Measurements from ENCODE around the gene OXNAD1. TPM values are rescaled to one million over a fixed set of nuclear protein-coding genes. Genes with fewer than 3 reads are reported as not detected.

OXNAD1 gene
- total and polyA plus RNA-seq, 2 experiments from 2014 or later, result 14.4 to 21.1 TPM

DNA sequence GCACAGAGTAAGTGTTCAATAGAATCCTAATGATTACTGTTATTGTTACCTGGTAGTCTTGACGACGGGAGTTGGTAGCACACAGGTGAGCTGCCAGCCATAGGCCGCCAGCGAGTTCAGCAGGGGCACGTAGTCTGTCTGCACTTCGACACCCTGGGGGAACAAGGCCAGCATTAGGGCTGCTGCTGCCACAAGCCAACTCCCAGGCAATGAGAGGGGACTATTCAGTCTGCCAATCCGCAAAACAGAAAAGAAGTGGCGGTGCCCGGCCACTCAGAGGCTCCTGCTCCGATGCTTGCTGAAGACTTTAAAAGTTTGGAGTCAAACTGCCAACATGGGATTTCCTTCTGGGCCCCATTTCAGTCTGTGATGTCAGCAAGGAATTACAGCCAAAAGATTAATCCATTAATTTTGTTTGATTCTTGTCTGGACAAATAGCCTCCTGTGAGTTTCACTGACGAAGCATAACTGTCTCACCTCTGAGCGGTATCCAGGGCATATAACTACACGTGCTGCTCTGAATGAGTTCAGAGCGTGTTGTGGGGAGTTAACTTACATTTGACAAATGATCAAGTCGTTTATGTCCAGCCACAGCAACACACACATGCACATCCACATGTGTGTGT, 61.8 kb downstream of the OXNAD1 start:
- H3K9me2 ChIP-seq (replicated peaks; ENCODE audit: insufficient read depth), result no peaks in the 10 kb centered on the region
- H4K20me1 ChIP-seq (ENCODE audit: insufficient read depth, poor library complexity, severe bottlenecking), result no peaks in the 10 kb centered on the region
- TF ChIP-seq, protein P1, sequence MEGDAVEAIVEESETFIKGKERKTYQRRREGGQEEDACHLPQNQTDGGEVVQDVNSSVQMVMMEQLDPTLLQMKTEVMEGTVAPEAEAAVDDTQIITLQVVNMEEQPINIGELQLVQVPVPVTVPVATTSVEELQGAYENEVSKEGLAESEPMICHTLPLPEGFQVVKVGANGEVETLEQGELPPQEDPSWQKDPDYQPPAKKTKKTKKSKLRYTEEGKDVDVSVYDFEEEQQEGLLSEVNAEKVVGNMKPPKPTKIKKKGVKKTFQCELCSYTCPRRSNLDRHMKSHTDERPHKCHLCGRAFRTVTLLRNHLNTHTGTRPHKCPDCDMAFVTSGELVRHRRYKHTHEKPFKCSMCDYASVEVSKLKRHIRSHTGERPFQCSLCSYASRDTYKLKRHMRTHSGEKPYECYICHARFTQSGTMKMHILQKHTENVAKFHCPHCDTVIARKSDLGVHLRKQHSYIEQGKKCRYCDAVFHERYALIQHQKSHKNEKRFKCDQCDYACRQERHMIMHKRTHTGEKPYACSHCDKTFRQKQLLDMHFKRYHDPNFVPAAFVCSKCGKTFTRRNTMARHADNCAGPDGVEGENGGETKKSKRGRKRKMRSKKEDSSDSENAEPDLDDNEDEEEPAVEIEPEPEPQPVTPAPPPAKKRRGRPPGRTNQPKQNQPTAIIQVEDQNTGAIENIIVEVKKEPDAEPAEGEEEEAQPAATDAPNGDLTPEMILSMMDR (IDR thresholded peaks at IDR 0.05; ENCODE audit: poor library complexity), result no peak
- TF ChIP-seq EZH2 (IDR thresholded peaks at IDR 0.05; ENCODE audit: borderline replicate concordance) (no peak), EZH2phosphoT487 (IDR thresholded peaks at IDR 0.05; ENCODE audit: low read depth, severe bottlenecking, unreplicated experiment) (no peak)
- WGBS (ENCODE audit: low lambda C conversion rate, missing lambda C conversion rate), result 96% methylated on average over 15 of the region's 15 CpGs
- H3K9me3 ChIP-seq (ENCODE audit: low read depth), result peaks cover 5% of the 10 kb centered on the region
- no peaks in the 10 kb centered on the region for H3K4me1 ChIP-seq (ENCODE audit: insufficient read depth)
- no peaks in the 10 kb centered on the region for H3K79me2 ChIP-seq
- DNase-seq (ENCODE audit: low spot score), result no peak
- H3K27ac ChIP-seq, result no peak overlapping the region
- no peak overlapping the region for H2AFZ ChIP-seq
- H3K4me2 ChIP-seq, result no peak overlapping the region
- no peaks in the 10 kb centered on the region for H3K27me3 ChIP-seq
- H3K4me3 ChIP-seq, result no peak overlapping the region
- H3K36me3 ChIP-seq (replicated peaks; ENCODE audit: insufficient read depth, low read depth), result no peaks in the 10 kb centered on the region

DNA sequence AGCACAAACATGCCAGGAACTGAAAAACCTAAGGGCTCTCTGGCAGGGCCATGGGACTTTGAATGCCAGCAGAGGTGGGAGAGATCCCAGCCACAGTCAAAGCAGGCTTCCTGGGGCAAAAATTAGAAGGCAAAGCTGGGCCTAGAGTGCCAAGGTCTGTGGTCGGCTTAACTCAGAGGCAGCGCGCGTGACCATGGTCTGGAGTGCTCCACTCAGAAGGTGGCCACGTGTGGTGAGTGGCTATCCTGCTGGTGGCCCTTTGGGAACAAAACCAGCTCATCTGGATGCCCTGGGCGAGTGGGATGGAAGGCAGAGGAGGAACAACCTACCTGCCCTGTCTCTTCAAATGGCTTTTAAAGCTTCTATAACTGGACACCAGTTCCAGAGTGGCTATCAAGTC, 63.1 kb downstream of the OXNAD1 start:
- 100% methylated on average over 6 of the region's 6 CpGs for WGBS (ENCODE audit: low lambda C conversion rate, missing lambda C conversion rate)
- Histone ChIP-seq H3K9me3 (ENCODE audit: low read depth) (peaks cover 6% of the 10 kb centered on the region), H3K4me3 (no peak overlapping the region), H3K79me2 (no peaks in the 10 kb centered on the region), H3K27me3 (no peaks in the 10 kb centered on the region), H3K4me1 (ENCODE audit: insufficient read depth) (no peaks in the 10 kb centered on the region), H4K20me1 (ENCODE audit: insufficient read depth, poor library complexity, severe bottlenecking) (no peaks in the 10 kb centered on the region), H3K36me3 (replicated peaks; ENCODE audit: insufficient read depth, low read depth) (no peaks in the 10 kb centered on the region), H3K4me2 (no peak overlapping the region), H3K27ac (no peak overlapping the region), H3K9me2 (replicated peaks; ENCODE audit: insufficient read depth) (no peaks in the 10 kb centered on the region), H2AFZ (no peak overlapping the region)
- no peak for DNase-seq (ENCODE audit: low spot score)
- TF ChIP-seq EZH2phosphoT487 (IDR thresholded peaks at IDR 0.05; ENCODE audit: low read depth, severe bottlenecking, unreplicated experiment) (no peak), EZH2 (IDR thresholded peaks at IDR 0.05; ENCODE audit: borderline replicate concordance) (no peak)
- TF ChIP-seq, protein P1 (IDR thresholded peaks at IDR 0.05; ENCODE audit: poor library complexity), result no peak

DNA sequence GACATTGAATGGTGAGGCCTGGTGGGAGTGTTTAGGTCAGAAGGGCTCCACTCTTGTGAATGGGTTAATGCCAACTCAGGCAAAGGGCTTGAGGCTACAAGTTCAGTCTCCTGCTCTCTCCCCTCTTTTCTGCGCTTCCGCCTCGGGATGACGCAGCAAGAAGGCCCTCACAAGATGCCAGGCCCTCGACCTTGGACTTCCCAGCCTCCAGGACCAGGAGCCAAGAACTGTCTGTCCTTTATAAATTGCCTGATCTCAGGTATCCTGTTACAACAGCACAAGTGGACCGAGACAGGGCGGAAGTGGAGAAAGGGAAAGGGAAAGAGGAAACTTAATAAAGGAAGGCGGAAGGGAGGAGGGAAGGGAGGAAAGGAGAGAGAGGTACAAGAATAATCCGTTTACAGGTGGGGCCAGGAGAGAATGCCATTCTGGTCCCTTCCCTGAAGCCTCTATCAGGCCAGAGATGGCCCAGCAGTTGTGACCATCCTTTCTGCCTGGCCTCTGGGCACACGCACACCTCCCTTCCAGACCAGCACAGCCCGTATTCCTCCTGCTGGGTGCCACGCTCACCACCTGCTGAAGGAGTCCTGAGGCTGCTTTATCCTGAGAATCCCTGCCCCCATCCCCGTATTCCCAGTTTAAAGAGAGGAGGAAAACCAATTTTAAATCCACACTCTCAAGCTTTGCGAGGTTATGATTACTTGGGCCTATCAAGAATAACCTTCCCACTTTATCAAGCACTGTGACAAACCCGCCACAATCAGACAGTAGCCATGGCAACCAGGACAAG, 64.2 kb downstream of the OXNAD1 start:
- Histone ChIP-seq H3K4me2 (no peak overlapping the region), H3K9me2 (replicated peaks; ENCODE audit: insufficient read depth) (no peaks in the 10 kb centered on the region), H3K27me3 (no peaks in the 10 kb centered on the region), H2AFZ (no peak overlapping the region), H3K27ac (no peak overlapping the region), H3K4me3 (no peak overlapping the region), H3K79me2 (no peaks in the 10 kb centered on the region), H4K20me1 (ENCODE audit: insufficient read depth, poor library complexity, severe bottlenecking) (no peaks in the 10 kb centered on the region), H3K4me1 (ENCODE audit: insufficient read depth) (no peaks in the 10 kb centered on the region), H3K9me3 (ENCODE audit: low read depth) (peaks cover 6% of the 10 kb centered on the region), H3K36me3 (replicated peaks; ENCODE audit: insufficient read depth, low read depth) (no peaks in the 10 kb centered on the region)
- DNase-seq (ENCODE audit: low spot score), result no peak
- 85% methylated on average over 15 of the region's 15 CpGs for WGBS (ENCODE audit: low lambda C conversion rate, missing lambda C conversion rate)
- no peak for TF ChIP-seq EZH2 (IDR thresholded peaks at IDR 0.05; ENCODE audit: borderline replicate concordance)
- no peak for TF ChIP-seq EZH2phosphoT487 (IDR thresholded peaks at IDR 0.05; ENCODE audit: low read depth, severe bottlenecking, unreplicated experiment)
- TF ChIP-seq, protein P1 (IDR thresholded peaks at IDR 0.05; ENCODE audit: poor library complexity), result no peak
